ENCODE results near the gene BTG2. TPM values are rescaled to one million over a fixed set of nuclear protein-coding genes. Genes with fewer than 3 reads are reported as not detected.
A peak's percentile ranks its signal among the peaks of the same experiment; 100 is the strongest.

The BTG2 gene
- total RNA-seq, 1 donor from 2014 or later, result 22.4 TPM

GRCh38 chr1:203316626-203317093 is 11.3 kb downstream of the BTG2 start:
- no peak for DNase-seq (ENCODE audit: low read depth in 2 of 2)

GRCh38 chr1:203317429-203318228 is 12.3 kb downstream of the BTG2 start:
- DNase-seq (ENCODE audit: low read depth in 2 of 2), result no peak

- DNase-seq (ENCODE audit: low read depth in 2 of 2), result no peak
Measured at GRCh38 chr1:203318229-203318517, 12.9 kb downstream of the BTG2 start.

- peak; percentile 30 to 86 for DNase-seq (ENCODE audit: low read depth in 2 of 2)
Measured at GRCh38 chr1:203320591-203321272, 15.4 kb downstream of the BTG2 start.

GRCh38 chr1:203321273-203322052 is 16.1 kb downstream of the BTG2 start:
- no peak for DNase-seq (ENCODE audit: low read depth in 2 of 2)

GRCh38 chr1:203322500-203323179 is 17.3 kb downstream of the BTG2 start:
- DNase-seq (ENCODE audit: low read depth in 2 of 2), result peak in 1 of 2 donors; percentile 60

- DNase-seq (ENCODE audit: low read depth in 2 of 2), result no peak
Measured at GRCh38 chr1:203323587-203323986, 18.3 kb downstream of the BTG2 start.

- no peak for DNase-seq (ENCODE audit: low read depth in 2 of 2)
Measured at GRCh38 chr1:203324105-203325025, 19.0 kb downstream of the BTG2 start.

GRCh38 chr1:203325026-203325417 is 19.7 kb downstream of the BTG2 start:
- no peak for DNase-seq (ENCODE audit: low read depth in 2 of 2)

- DNase-seq (ENCODE audit: low read depth in 2 of 2), result peak; percentile 36 to 39
Measured at GRCh38 chr1:203325418-203326091, 20.2 kb downstream of the BTG2 start.

- DNase-seq (ENCODE audit: low read depth in 2 of 2), result peak; percentile 89 to 91
Measured at GRCh38 chr1:203326830-203327683, 21.7 kb downstream of the BTG2 start.

- DNase-seq (ENCODE audit: low read depth in 2 of 2), result peak; percentile 45 to 65
Measured at GRCh38 chr1:203327684-203328457, 22.6 kb downstream of the BTG2 start.

- peak in 1 of 2 donors; percentile 36 for DNase-seq (ENCODE audit: low read depth in 2 of 2)
Measured at GRCh38 chr1:203328714-203329122, 23.4 kb downstream of the BTG2 start.

- no peak for DNase-seq (ENCODE audit: low read depth in 2 of 2)
Measured at GRCh38 chr1:203331224-203331623, 25.9 kb downstream of the BTG2 start.

- no peak for DNase-seq (ENCODE audit: low read depth in 2 of 2)
Measured at GRCh38 chr1:203335503-203335902, 30.2 kb downstream of the BTG2 start.

GRCh38 chr1:203336097-203336496 is 30.8 kb downstream of the BTG2 start:
- no peak for DNase-seq (ENCODE audit: low read depth in 2 of 2)

GRCh38 chr1:203338335-203339036 is 33.2 kb downstream of the BTG2 start:
- DNase-seq (ENCODE audit: low read depth in 2 of 2), result peak; percentile 72 to 83
